Parathyroid adenoma (tissue), 2 donors: ENCODE data around the gene PRELID1.
A peak's percentile ranks its signal among the peaks of the same experiment; 100 is the strongest.

Source experiments
- H2AFZ ChIP-seq: fragments of 300-600 bp; sonication (generic); one replicate; pipeline ENCODE4 v1.7.0; 2017; ENCODE audit warnings: antibody characterized with exemption, mild to moderate bottlenecking
- H3K27ac ChIP-seq: fragments of 300-600 bp; sonication (generic); one replicate; pipeline ENCODE4 v1.7.0; 2017
- H3K27me3 ChIP-seq: fragments of 300-600 bp; sonication (generic); one replicate; pipeline ENCODE4 v1.7.0; 2017; ENCODE audit warnings: low read length; ENCODE audit not compliant: control insufficient read depth, insufficient read depth
- H3K36me3 ChIP-seq: fragments of 300-600 bp; sonication (generic); one replicate; pipeline ENCODE4 v1.7.0; 2017; ENCODE audit warnings: low read length; ENCODE audit not compliant: control insufficient read depth, insufficient read depth
- H3K4me1 ChIP-seq: fragments of 300-600 bp; sonication (generic); one replicate; pipeline ENCODE4 v1.7.0; 2017; ENCODE audit warnings: control low read depth
- H3K4me2 ChIP-seq: fragments of 300-600 bp; sonication (generic); one replicate; pipeline ENCODE4 v1.7.0; 2017; ENCODE audit warnings: low read length
- H3K4me3 ChIP-seq: fragments of 300-600 bp; sonication (generic); one replicate; pipeline ENCODE4 v1.7.0; 2017; ENCODE audit warnings: low read depth, low read length
- H3K79me2 ChIP-seq: fragments of 300-600 bp; sonication (generic); one replicate; pipeline ENCODE4 v1.7.0; 2017; ENCODE audit warnings: control low read depth
- H3K9ac ChIP-seq: fragments of 300-600 bp; sonication (generic); one replicate; pipeline ENCODE4 v1.7.0; 2017; ENCODE audit warnings: mild to moderate bottlenecking
- H3K9me3 ChIP-seq: fragments of 300-600 bp; sonication (generic); one replicate; pipeline ENCODE4 v1.7.0; 2017; ENCODE audit warnings: low read length; ENCODE audit not compliant: control insufficient read depth
- TF ChIP-seq, protein P1 (sequence below): fragments of 300-600 bp; sonication (generic); IDR thresholded peaks from one replicate; pipeline ENCODE4 v1.7.0; 2017; ENCODE audit warnings: antibody characterized with exemption, mild to moderate bottlenecking
- donor health status: primary hyperparathyroidism.

Gene PRELID1

GRCh38 chr5:177334781-177335700, 31.4 kb downstream of the PRELID1 start:
- Histone ChIP-seq H3K9ac (no peak overlapping the region), H3K9me3 (no peaks in the 10 kb centered on the region), H2AFZ (no peak overlapping the region), H3K4me1 (no peaks in the 10 kb centered on the region), H3K4me2 (no peak overlapping the region), H3K4me3 (no peak overlapping the region), H3K27me3 (no peaks in the 10 kb centered on the region), H3K27ac (no peak overlapping the region), H3K36me3 (no peaks in the 10 kb centered on the region), H3K79me2 (peaks cover 35% of the 10 kb centered on the region)
- TF ChIP-seq, protein P1, sequence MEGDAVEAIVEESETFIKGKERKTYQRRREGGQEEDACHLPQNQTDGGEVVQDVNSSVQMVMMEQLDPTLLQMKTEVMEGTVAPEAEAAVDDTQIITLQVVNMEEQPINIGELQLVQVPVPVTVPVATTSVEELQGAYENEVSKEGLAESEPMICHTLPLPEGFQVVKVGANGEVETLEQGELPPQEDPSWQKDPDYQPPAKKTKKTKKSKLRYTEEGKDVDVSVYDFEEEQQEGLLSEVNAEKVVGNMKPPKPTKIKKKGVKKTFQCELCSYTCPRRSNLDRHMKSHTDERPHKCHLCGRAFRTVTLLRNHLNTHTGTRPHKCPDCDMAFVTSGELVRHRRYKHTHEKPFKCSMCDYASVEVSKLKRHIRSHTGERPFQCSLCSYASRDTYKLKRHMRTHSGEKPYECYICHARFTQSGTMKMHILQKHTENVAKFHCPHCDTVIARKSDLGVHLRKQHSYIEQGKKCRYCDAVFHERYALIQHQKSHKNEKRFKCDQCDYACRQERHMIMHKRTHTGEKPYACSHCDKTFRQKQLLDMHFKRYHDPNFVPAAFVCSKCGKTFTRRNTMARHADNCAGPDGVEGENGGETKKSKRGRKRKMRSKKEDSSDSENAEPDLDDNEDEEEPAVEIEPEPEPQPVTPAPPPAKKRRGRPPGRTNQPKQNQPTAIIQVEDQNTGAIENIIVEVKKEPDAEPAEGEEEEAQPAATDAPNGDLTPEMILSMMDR = no peak

GRCh38 chr5:177335701-177336065, 32.1 kb downstream of the PRELID1 start:
- TF ChIP-seq, protein P1 = no peak
- Histone ChIP-seq H3K4me1 (no peaks in the 10 kb centered on the region), H3K36me3 (no peaks in the 10 kb centered on the region), H3K27ac (no peak overlapping the region), H3K79me2 (peaks cover 42% of the 10 kb centered on the region), H3K27me3 (no peaks in the 10 kb centered on the region), H3K9me3 (no peaks in the 10 kb centered on the region), H3K4me2 (no peak overlapping the region), H3K4me3 (no peak overlapping the region), H2AFZ (no peak overlapping the region), H3K9ac (no peak overlapping the region)

GRCh38 chr5:177336112-177336511, 32.5 kb downstream of the PRELID1 start:
- H3K9ac ChIP-seq = no peak overlapping the region
- no peak overlapping the region for H3K4me2 ChIP-seq
- H3K27ac ChIP-seq = no peak overlapping the region
- peaks cover 45% of the 10 kb centered on the region for H3K79me2 ChIP-seq
- H3K36me3 ChIP-seq = no peaks in the 10 kb centered on the region
- H3K4me3 ChIP-seq = no peak overlapping the region
- no peaks in the 10 kb centered on the region for H3K27me3 ChIP-seq
- no peak overlapping the region for H2AFZ ChIP-seq
- no peaks in the 10 kb centered on the region for H3K9me3 ChIP-seq
- no peaks in the 10 kb centered on the region for H3K4me1 ChIP-seq
- TF ChIP-seq, protein P1 = peak; percentile 6

GRCh38 chr5:177336603-177337494, 33.2 kb downstream of the PRELID1 start:
- TF ChIP-seq, protein P1 = no peak
- H2AFZ ChIP-seq = no peak overlapping the region
- H3K4me3 ChIP-seq = no peak overlapping the region
- no peaks in the 10 kb centered on the region for H3K27me3 ChIP-seq
- no peak overlapping the region for H3K27ac ChIP-seq
- H3K4me1 ChIP-seq = no peaks in the 10 kb centered on the region
- H3K36me3 ChIP-seq = no peaks in the 10 kb centered on the region
- no peak overlapping the region for H3K4me2 ChIP-seq
- peaks cover 52% of the 10 kb centered on the region for H3K79me2 ChIP-seq
- H3K9ac ChIP-seq = no peak overlapping the region
- no peaks in the 10 kb centered on the region for H3K9me3 ChIP-seq
